Mesenchymal stem cell (in vitro differentiated cells and primary cell): ENCODE measurements around the gene MYO9B.

Experiments used
- DNase-seq: peaks from one replicate; pipeline ENCODE4 v3.0.0-alpha.2; 2013
- H2AFZ ChIP-seq: one replicate; pipeline ENCODE4 v1.6.1; 2013; ENCODE audit warnings: low read depth, mild to moderate bottlenecking, control low read depth, inconsistent platforms, low read length, moderate library complexity
- H2AK5ac ChIP-seq: 2 replicates; pipeline ENCODE4 v1.6.1; 2013; ENCODE audit warnings: low read length, moderate library complexity, mild to moderate bottlenecking, inconsistent platforms; ENCODE audit not compliant: severe bottlenecking
- H2BK120ac ChIP-seq: one replicate; pipeline ENCODE4 v1.6.1; 2013; ENCODE audit warnings: low read depth, mild to moderate bottlenecking, inconsistent platforms, low read length, moderate library complexity
- H2BK12ac ChIP-seq, 2 experiments: one replicate each; pipeline ENCODE4 v1.6.1; 2013; ENCODE audit warnings: inconsistent platforms in 2 of 2, low read length in 2 of 2, mild to moderate bottlenecking in 2 of 2, moderate library complexity in 2 of 2, control low read depth in 1 of 2
- H2BK15ac ChIP-seq: one replicate; pipeline ENCODE4 v1.6.1; 2013; ENCODE audit warnings: mild to moderate bottlenecking, low read depth, inconsistent platforms; ENCODE audit not compliant: poor library complexity, severe bottlenecking
- H2BK5ac ChIP-seq: 2 replicates; pipeline ENCODE4 v1.6.1; 2013; ENCODE audit warnings: low read depth, mild to moderate bottlenecking, low read length, control low read depth, inconsistent platforms; ENCODE audit not compliant: poor library complexity, severe bottlenecking
- H3K14ac ChIP-seq, 2 experiments: one replicate each; pipeline ENCODE4 v1.6.1; 2013; ENCODE audit warnings: inconsistent platforms in 2 of 2, low read length in 2 of 2, control low read depth in 1 of 2, mild to moderate bottlenecking in 1 of 2, moderate library complexity in 1 of 2
- H3K18ac ChIP-seq, 2 experiments: one replicate each; pipeline ENCODE4 v1.6.1; 2013; ENCODE audit warnings: inconsistent platforms in 2 of 2, low read length in 2 of 2, control low read depth in 1 of 2, low read depth in 1 of 2, mild to moderate bottlenecking in 1 of 2
- H3K23ac ChIP-seq, 2 experiments: one replicate each; pipeline ENCODE4 v1.6.1; 2013; ENCODE audit warnings: inconsistent platforms in 2 of 2, low read length in 2 of 2, mild to moderate bottlenecking in 2 of 2, moderate library complexity in 2 of 2, control low read depth in 1 of 2
- H3K27ac ChIP-seq: 2 replicates; pipeline ENCODE4 v1.5.1; 2013; ENCODE audit warnings: mild to moderate bottlenecking, moderate library complexity, low read length, control low read depth, inconsistent platforms; ENCODE audit not compliant: poor library complexity, severe bottlenecking
- H3K27me3 ChIP-seq, 2 experiments: 2 replicates each; pipeline versions ENCODE4 v1.6.1 to v1.7.0; 2013; ENCODE audit warnings: low read length in 2 of 2, mild to moderate bottlenecking in 2 of 2, moderate library complexity in 2 of 2, control low read depth in 1 of 2, inconsistent platforms in 1 of 2; ENCODE audit not compliant: control insufficient read depth in 1 of 2, insufficient read depth in 1 of 2
- H3K36me3 ChIP-seq, 2 experiments: 2 replicates each; pipeline versions ENCODE4 v1.6.1 to v1.7.0; 2013; ENCODE audit warnings: low read length in 2 of 2, control low read depth in 1 of 2, inconsistent platforms in 1 of 2, low read depth in 1 of 2, mild to moderate bottlenecking in 1 of 2; ENCODE audit not compliant: insufficient read depth in 2 of 2, control insufficient read depth in 1 of 2
- H3K4ac ChIP-seq, 2 experiments: one replicate each; pipeline ENCODE4 v1.6.1; 2013; ENCODE audit warnings: inconsistent platforms in 2 of 2, low read length in 2 of 2, mild to moderate bottlenecking in 2 of 2, moderate library complexity in 2 of 2, control low read depth in 1 of 2, low read depth in 1 of 2
- H3K4me1 ChIP-seq: 2 replicates; pipeline ENCODE4 v1.6.1; 2013; ENCODE audit warnings: low read depth, low read length, control low read depth; ENCODE audit not compliant: control insufficient read depth, insufficient read depth
- H3K4me2 ChIP-seq: 2 replicates; pipeline ENCODE4 v1.6.1; 2013; ENCODE audit warnings: low read length, mild to moderate bottlenecking, inconsistent platforms; ENCODE audit not compliant: poor library complexity, severe bottlenecking
- H3K4me3 ChIP-seq, 2 experiments: 2 replicates each; pipeline versions ENCODE4 v1.5.1 to v1.7.0; 2013; ENCODE audit warnings: low read length in 2 of 2, mild to moderate bottlenecking in 2 of 2, control low read depth in 1 of 2, low read depth in 1 of 2; ENCODE audit not compliant: insufficient read depth in 1 of 2
- H3K79me1 ChIP-seq: replicated peaks from 2 replicates; pipeline ENCODE4 v1.6.1; 2013; ENCODE audit warnings: mild to moderate bottlenecking, control low read depth, low read length, inconsistent platforms; ENCODE audit not compliant: poor library complexity, severe bottlenecking
- H3K9ac ChIP-seq: 2 replicates; pipeline ENCODE4 v1.7.0; 2013; ENCODE audit warnings: mild to moderate bottlenecking, low read length, moderate library complexity
- H3K9me3 ChIP-seq: 2 replicates; pipeline ENCODE4 v1.7.0; 2013; ENCODE audit warnings: mild to moderate bottlenecking, low read length; ENCODE audit not compliant: control insufficient read depth
- H4K8ac ChIP-seq: one replicate; pipeline ENCODE4 v1.6.1; 2013; ENCODE audit warnings: inconsistent platforms, mild to moderate bottlenecking, low read length, moderate library complexity
- H4K91ac ChIP-seq: one replicate; pipeline ENCODE4 v1.6.1; 2013; ENCODE audit warnings: mild to moderate bottlenecking, low read length, inconsistent platforms
- WGBS: methylation state at CpG from one replicate; pipeline ENCODE4 v1.1.7; 2013; ENCODE audit warnings: mixed read lengths; 5-methylcytosine and 5-hydroxymethylcytosine counted together

MYO9B gene

DNA sequence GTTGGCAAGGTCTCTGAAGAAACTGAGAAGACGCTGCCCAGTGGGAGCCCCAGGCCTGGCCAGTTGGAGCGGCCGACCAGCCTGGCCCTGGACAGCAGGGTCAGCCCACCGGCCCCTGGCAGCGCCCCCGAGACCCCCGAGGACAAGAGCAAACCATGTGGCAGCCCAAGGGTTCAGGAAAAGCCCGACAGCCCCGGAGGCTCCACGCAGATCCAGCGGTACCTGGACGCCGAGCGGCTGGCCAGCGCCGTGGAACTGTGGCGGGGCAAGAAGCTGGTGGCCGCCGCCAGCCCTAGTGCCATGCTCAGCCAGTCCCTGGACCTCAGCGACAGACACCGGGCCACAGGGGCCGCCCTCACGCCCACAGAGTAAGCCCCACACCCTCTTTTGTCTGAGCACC lies 119.5 kb downstream of the MYO9B start:
- no peak overlapping the region for H3K14ac ChIP-seq

DNA sequence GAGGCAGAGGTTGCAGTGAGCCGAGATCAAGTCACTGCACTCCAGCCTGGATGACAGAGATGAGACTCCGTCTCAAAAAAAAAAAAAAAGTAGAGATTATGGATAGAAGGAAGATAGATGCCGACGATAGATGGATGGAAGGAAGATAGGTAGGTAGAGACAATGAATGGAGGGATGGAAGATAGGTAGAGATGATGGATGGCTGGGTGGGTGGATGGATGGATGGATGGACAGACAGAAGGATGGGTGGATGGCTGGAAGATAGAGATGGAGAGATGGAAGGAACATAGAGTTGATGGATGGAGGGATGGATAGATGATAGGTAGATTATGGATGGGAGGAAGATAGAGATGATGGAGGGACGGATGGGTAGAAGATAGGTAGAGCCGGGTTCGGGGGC lies 121.0 kb downstream of the MYO9B start:
- no peak for DNase-seq
- H3K4me1 ChIP-seq, result no peaks in the 10 kb centered on the region
- no peak overlapping the region for H2BK12ac ChIP-seq
- H4K91ac ChIP-seq, result no peak overlapping the region
- H3K9ac ChIP-seq, result no peak overlapping the region
- H3K79me1 ChIP-seq, result peaks cover 27% of the 10 kb centered on the region
- no peak overlapping the region for H4K8ac ChIP-seq
- no peak overlapping the region for H3K4ac ChIP-seq
- peaks cover 78 to 89% of the 10 kb centered on the region in 2 experiments for H3K36me3 ChIP-seq
- H3K27me3 ChIP-seq, result no peaks in the 10 kb centered on the region
- 93% methylated on average over 7 of the region's 7 CpGs for WGBS
- H3K14ac ChIP-seq, result no peak overlapping the region
- no peaks in the 10 kb centered on the region for H3K9me3 ChIP-seq
- H2BK120ac ChIP-seq, result no peak overlapping the region
- no peak overlapping the region for H3K4me2 ChIP-seq
- H2AFZ ChIP-seq, result no peak overlapping the region
- H2BK15ac ChIP-seq, result no peak overlapping the region
- no peak overlapping the region for H3K4me3 ChIP-seq
- H3K27ac ChIP-seq, result no peak overlapping the region
- H2AK5ac ChIP-seq, result no peak overlapping the region
- no peak overlapping the region for H2BK5ac ChIP-seq
- no peak overlapping the region for H3K18ac ChIP-seq
- no peak overlapping the region for H3K23ac ChIP-seq

More for the DNA sequence above, 119.5 kb downstream of the MYO9B start:
- peaks cover 25% of the 10 kb centered on the region for H3K79me1 ChIP-seq
- H3K4ac ChIP-seq, result no peak overlapping the region
- H2BK5ac ChIP-seq, result no peak overlapping the region
- no peak overlapping the region for H2BK120ac ChIP-seq
- no peak overlapping the region for H4K91ac ChIP-seq
- no peak overlapping the region for H2BK12ac ChIP-seq
- H3K18ac ChIP-seq, result no peak overlapping the region
- H3K27ac ChIP-seq, result no peak overlapping the region
- no peak for DNase-seq
- no peaks in the 10 kb centered on the region for H3K9me3 ChIP-seq
- no peaks in the 10 kb centered on the region for H3K27me3 ChIP-seq
- H3K36me3 ChIP-seq, result peaks cover 76 to 87% of the 10 kb centered on the region in 2 experiments
- H2AK5ac ChIP-seq, result no peak overlapping the region
- no peak overlapping the region for H3K4me2 ChIP-seq
- H3K4me3 ChIP-seq, result no peak overlapping the region
- H4K8ac ChIP-seq, result no peak overlapping the region
- no peak overlapping the region for H2BK15ac ChIP-seq
- 99% methylated on average over 23 of the region's 23 CpGs for WGBS
- no peaks in the 10 kb centered on the region for H3K4me1 ChIP-seq
- H3K23ac ChIP-seq, result no peak overlapping the region
- no peak overlapping the region for H3K9ac ChIP-seq
- H2AFZ ChIP-seq, result no peak overlapping the region

DNA sequence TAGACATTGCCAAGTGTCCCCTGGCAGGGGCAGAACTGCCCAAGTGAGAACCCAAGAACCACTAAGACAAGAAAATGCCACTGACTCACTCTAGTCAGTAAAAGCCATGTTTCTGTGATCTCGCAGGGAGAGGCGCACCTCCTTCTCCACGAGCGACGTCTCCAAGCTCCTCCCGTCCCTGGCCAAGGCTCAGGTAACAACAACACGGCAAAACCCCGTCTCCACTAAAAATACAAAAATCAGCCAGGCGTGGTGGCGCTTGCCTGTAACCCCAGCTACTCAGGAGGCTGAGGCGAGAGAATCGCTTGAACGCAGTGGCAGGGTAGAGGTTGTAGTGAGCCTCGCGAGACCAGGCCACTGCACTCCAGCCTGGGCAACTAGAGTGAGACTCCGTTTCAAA lies 122.1 kb downstream of the MYO9B start:
- H3K27ac ChIP-seq, result no peak overlapping the region
- H2BK5ac ChIP-seq, result no peak overlapping the region
- H3K4me1 ChIP-seq, result no peaks in the 10 kb centered on the region
- H2BK120ac ChIP-seq, result no peak overlapping the region
- H3K14ac ChIP-seq, result no peak overlapping the region
- no peak overlapping the region for H3K4me3 ChIP-seq
- no peak for DNase-seq
- H2BK15ac ChIP-seq, result no peak overlapping the region
- no peak overlapping the region for H3K4me2 ChIP-seq
- no peak overlapping the region for H4K91ac ChIP-seq
- no peak overlapping the region for H2AK5ac ChIP-seq
- no peak overlapping the region for H2AFZ ChIP-seq
- no peak overlapping the region for H3K9ac ChIP-seq
- H3K36me3 ChIP-seq, result peaks cover 80 to 92% of the 10 kb centered on the region in 2 experiments
- 97% methylated on average over 15 of the region's 16 CpGs for WGBS
- H3K79me1 ChIP-seq, result peaks cover 26% of the 10 kb centered on the region
- no peak overlapping the region for H3K23ac ChIP-seq
- no peaks in the 10 kb centered on the region for H3K9me3 ChIP-seq
- H2BK12ac ChIP-seq, result no peak overlapping the region
- no peaks in the 10 kb centered on the region for H3K27me3 ChIP-seq
- no peak overlapping the region for H4K8ac ChIP-seq
- no peak overlapping the region for H3K18ac ChIP-seq
- no peak overlapping the region for H3K4ac ChIP-seq

DNA sequence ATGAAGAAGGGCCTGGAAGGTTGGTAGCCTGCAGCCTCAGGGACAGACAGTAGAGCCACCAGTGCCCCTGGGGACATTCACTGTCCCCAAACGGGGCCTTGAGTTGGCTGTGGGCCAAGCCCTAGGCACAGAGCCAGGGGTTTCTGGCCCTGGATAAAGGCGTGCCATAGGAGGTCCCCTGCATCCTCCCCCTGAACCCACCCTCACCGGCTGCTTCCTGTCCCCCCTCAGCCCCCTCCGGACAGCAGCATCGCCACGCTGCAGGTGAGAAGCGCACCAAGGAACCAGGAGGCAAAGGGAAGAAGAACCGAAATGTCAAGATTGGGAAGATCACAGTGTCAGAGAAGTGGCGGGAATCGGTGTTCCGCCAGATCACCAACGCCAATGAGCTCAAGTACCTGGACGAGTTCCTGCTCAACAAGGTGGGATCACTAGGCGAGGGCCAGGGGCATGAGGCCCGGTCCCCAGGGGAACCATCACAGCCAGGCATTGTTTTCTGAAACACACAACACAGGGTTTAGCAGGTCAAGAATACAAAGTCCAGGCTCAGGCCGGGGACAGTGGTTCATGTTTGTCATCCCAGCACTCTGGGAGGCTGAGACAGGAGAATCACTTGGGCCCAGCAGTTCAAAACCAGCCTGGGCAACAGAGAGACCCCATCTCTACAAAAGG lies 125.0 kb downstream of the MYO9B start:
- Histone ChIP-seq H3K36me3 (peaks cover 80 to 88% of the 10 kb centered on the region in 2 experiments), H3K4me3 (no peak overlapping the region), H3K27ac (no peak overlapping the region), H3K23ac (no peak overlapping the region), H2BK12ac (no peak overlapping the region), H3K79me1 (peaks cover 7% of the 10 kb centered on the region), H3K4me2 (no peak overlapping the region), H2BK15ac (no peak overlapping the region), H3K4ac (no peak overlapping the region), H2BK5ac (no peak overlapping the region), H3K9ac (no peak overlapping the region), H4K91ac (no peak overlapping the region), H3K18ac (no peak overlapping the region), H3K14ac (no peak overlapping the region), H4K8ac (no peak overlapping the region), H2AFZ (no peak overlapping the region), H3K4me1 (no peaks in the 10 kb centered on the region), H3K9me3 (no peaks in the 10 kb centered on the region), H2AK5ac (no peak overlapping the region), H3K27me3 (no peaks in the 10 kb centered on the region), H2BK120ac (no peak overlapping the region)
- DNase-seq, result no peak
- 97% methylated on average over 16 of the region's 16 CpGs for WGBS
